Bronchial epithelial cell (primary cell): ENCODE measurements around the gene ZMYND8. TPM values are rescaled to one million over a fixed set of nuclear protein-coding genes. Genes with fewer than 3 reads are reported as not detected.

Source experiments
- DNase-seq: peaks from one replicate; pipeline ENCODE4 v3.0.0-alpha.2; 2010; ENCODE audit warnings: low read depth
- FAIRE-seq: peaks from 2 replicates; lab custom pipeline; 2011; peaks lifted over from hg19 to GRCh38; lab: Jason Lieb, UNC
- H3K27me3 ChIP-seq: 2 replicates; pipeline ENCODE4 v1.5.1; 2011; ENCODE audit warnings: low read length; ENCODE audit not compliant: control insufficient read depth, insufficient read depth
- H3K36me3 ChIP-seq: 2 replicates; pipeline ENCODE4 v1.5.1; 2011; ENCODE audit warnings: low read length; ENCODE audit not compliant: control insufficient read depth, insufficient read depth
- H3K4me3 ChIP-seq: 2 replicates; pipeline ENCODE4 v1.5.1; 2011; ENCODE audit warnings: mild to moderate bottlenecking, low read depth, low read length, control low read depth
- CTCF ChIP-seq: IDR thresholded peaks from 2 replicates; pipeline ENCODE4 v1.5.1; 2011; ENCODE audit warnings: mild to moderate bottlenecking, moderate library complexity, low read length, control low read depth, inconsistent platforms; ENCODE audit not compliant: insufficient read depth, severe bottlenecking
- total RNA-seq: library from RNA; depleted of rRNA; stranded (reverse); fragments of >200 nt; gene quantifications from 2 replicates; pipeline ENCODE4 v1.2.1, GENCODE V29; 2014

ZMYND8 gene
- total RNA-seq, 1 donor from 2014 or later = 13.4 TPM

- FAIRE-seq = no peak
- Histone ChIP-seq H3K36me3 (peaks cover 36% of the 10 kb centered on the region), H3K27me3 (no peaks in the 10 kb centered on the region), H3K4me3 (no peak overlapping the region)
- DNase-seq = no peak
- no peak for TF ChIP-seq CTCF
Observed at GRCh38 chr20:47252879-47253307, 103.6 kb downstream of the ZMYND8 start.

DNA sequence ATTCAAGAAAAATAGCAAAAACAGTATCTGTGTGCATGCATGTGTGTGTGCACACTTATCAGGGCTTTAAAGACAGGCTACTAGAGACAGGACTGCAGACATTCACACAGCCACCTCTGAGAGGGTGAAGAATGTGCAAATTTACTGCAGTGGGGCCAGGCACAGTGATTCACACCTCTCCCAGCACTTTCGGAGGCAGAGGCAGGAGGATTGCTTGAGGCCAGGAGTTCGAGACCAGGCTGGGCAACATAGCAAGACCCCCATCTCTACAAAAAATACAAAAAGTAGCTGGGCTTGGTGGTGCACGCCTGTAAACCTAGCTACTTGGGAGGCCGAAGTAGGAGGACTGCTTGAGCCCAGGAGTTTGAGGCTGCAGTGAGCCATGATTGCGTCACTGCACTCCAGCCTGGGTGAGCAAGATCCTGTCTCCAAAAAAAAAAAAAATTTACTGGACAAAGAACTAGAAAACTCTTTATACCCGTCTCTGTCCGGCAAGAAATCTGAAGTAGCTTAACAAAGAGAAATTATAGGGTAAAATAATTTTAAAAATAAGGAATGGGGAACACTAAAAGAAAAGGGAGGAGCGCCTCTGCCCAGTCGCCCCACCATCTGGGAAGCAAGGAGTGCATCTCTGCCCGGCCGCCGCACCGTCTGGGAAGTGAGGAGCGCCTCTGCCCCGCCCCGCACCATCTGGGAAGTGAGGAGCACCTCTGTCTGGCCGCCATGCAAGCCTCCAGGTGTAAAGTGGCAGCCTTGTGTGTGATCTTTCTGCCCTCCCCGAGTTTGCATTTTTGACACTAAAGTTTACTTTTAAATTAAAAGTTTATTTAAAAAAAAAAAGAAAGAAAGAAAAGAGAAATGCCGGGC lies 105.1 kb downstream of the ZMYND8 start:
- no peak for TF ChIP-seq CTCF
- FAIRE-seq (no peak), DNase-seq (no peak)
- Histone ChIP-seq H3K36me3 (peaks cover 44% of the 10 kb centered on the region), H3K27me3 (no peaks in the 10 kb centered on the region), H3K4me3 (no peak overlapping the region)

GRCh38 chr20:47250360-47250759 lies 106.1 kb downstream of the ZMYND8 start:
- Histone ChIP-seq H3K4me3 (no peak overlapping the region), H3K36me3 (peaks cover 54% of the 10 kb centered on the region), H3K27me3 (no peaks in the 10 kb centered on the region)
- TF ChIP-seq CTCF = no peak
- no peak for DNase-seq
- no peak for FAIRE-seq

DNA sequence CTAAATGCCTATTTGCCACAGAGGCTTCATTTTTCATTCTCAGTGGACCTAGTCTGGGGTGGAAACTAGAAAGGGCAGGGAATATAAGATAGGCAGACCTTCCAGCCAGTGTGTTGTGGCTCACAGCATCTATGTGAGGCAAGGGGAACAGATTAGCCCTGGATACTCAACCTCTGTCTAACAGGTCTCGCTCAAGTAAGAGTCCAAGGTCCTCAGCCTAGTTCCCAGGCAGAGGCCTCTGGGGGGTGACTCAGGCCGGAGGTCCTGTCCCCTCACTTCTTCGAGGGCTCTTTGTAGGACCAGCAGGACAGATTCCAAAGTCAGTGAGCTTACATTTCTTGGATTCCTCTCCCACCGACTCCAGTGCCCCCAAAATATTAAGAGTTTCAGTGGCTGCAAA lies 106.6 kb downstream of the ZMYND8 start:
- no peak for DNase-seq
- no peak for FAIRE-seq
- no peak overlapping the region for H3K4me3 ChIP-seq
- H3K27me3 ChIP-seq = no peaks in the 10 kb centered on the region
- no peak for TF ChIP-seq CTCF
- peaks cover 53% of the 10 kb centered on the region for H3K36me3 ChIP-seq

GRCh38 chr20:47248448-47248966 lies 108.0 kb downstream of the ZMYND8 start:
- DNase-seq = no peak
- no peaks in the 10 kb centered on the region for H3K27me3 ChIP-seq
- peaks cover 54% of the 10 kb centered on the region for H3K36me3 ChIP-seq
- no peak overlapping the region for H3K4me3 ChIP-seq
- FAIRE-seq = no peak
- no peak for TF ChIP-seq CTCF
